Liver (tissue), 10 donors: ENCODE results near the gene ABCE1. TPM values are rescaled to one million over a fixed set of nuclear protein-coding genes. Genes with fewer than 3 reads are reported as not detected.

Experiments
- DNase-seq: peaks from one replicate; pipeline ENCODE4 v3.0.0-alpha.2; 2017; ENCODE audit warnings: low spot score
- H3K27ac ChIP-seq, 2 donors: one replicate each; pipeline ENCODE4 v1.7.0; 2013; ENCODE audit warnings: inconsistent platforms in 2 of 2, low read length in 2 of 2, control low read depth in 1 of 2, low read depth in 1 of 2, mild to moderate bottlenecking in 1 of 2
- H3K27me3 ChIP-seq, 4 donors: one replicate each; pipeline versions ENCODE4 v1.6.1 to v1.7.0; 2013; ENCODE audit warnings: low read length in 3 of 4, inconsistent platforms in 1 of 4, mild to moderate bottlenecking in 1 of 4, moderate library complexity in 1 of 4; ENCODE audit not compliant: control insufficient read depth in 4 of 4, insufficient read depth in 4 of 4
- H3K36me3 ChIP-seq, 4 donors: one replicate each; pipeline versions ENCODE4 v1.6.1 to v1.7.0; 2013; ENCODE audit warnings: low read length in 3 of 4, mild to moderate bottlenecking in 3 of 4, low read depth in 1 of 4, moderate library complexity in 1 of 4; ENCODE audit not compliant: control insufficient read depth in 4 of 4, insufficient read depth in 3 of 4
- H3K4me1 ChIP-seq, 4 donors: one replicate each; pipeline versions ENCODE4 v1.6.1 to v1.7.0; 2013; ENCODE audit warnings: low read length in 3 of 4, mild to moderate bottlenecking in 3 of 4, moderate library complexity in 1 of 4; ENCODE audit not compliant: control insufficient read depth in 4 of 4, insufficient read depth in 4 of 4
- H3K4me3 ChIP-seq, 3 donors: one replicate each; pipeline versions ENCODE4 v1.6.1 to v1.7.0; 2013; ENCODE audit warnings: low read length in 3 of 3, control low read depth in 1 of 3, low read depth in 1 of 3, mild to moderate bottlenecking in 1 of 3
- H3K9ac ChIP-seq, 2 donors: one replicate each; pipeline ENCODE4 v1.7.0; 2013; ENCODE audit warnings: low read length in 2 of 2, mild to moderate bottlenecking in 2 of 2, moderate library complexity in 2 of 2, control low read depth in 1 of 2, low read depth in 1 of 2
- H3K9me3 ChIP-seq, 4 donors: one replicate each; pipeline versions ENCODE4 v1.6.1 to v1.7.0; 2013; ENCODE audit warnings: low read length in 3 of 4; ENCODE audit not compliant: control insufficient read depth in 4 of 4
- ATF3 ChIP-seq: IDR thresholded peaks from 2 replicates; pipeline ENCODE4 v1.6.1; 2016; ENCODE audit warnings: antibody characterized with exemption
- EGR1 ChIP-seq, 2 donors: IDR thresholded peaks; 2 replicates each; pipeline ENCODE4 v1.6.1; 2016 to 2018; ENCODE audit warnings: antibody characterized with exemption in 2 of 2, low read depth in 2 of 2
- FOXA1 ChIP-seq: IDR thresholded peaks from 2 replicates; pipeline ENCODE4 v1.6.1; 2016; ENCODE audit warnings: antibody characterized with exemption
- FOXA2 ChIP-seq: IDR thresholded peaks from 2 replicates; pipeline ENCODE4 v1.6.1; 2016; ENCODE audit warnings: antibody characterized with exemption
- GABPA ChIP-seq, 2 donors: IDR thresholded peaks in 1 of 2; conservative IDR thresholded peaks in 1 of 2; 2 replicates each; pipeline ENCODE4 v1.6.1; 2016; ENCODE audit warnings: antibody characterized with exemption in 2 of 2, mild to moderate bottlenecking in 1 of 2, moderate library complexity in 1 of 2
- HNF4A ChIP-seq, 2 donors: conservative IDR thresholded peaks; 2 replicates each; pipeline ENCODE4 v1.6.1; 2016; ENCODE audit warnings: antibody characterized with exemption in 2 of 2, mild to moderate bottlenecking in 2 of 2
- HNF4G ChIP-seq: IDR thresholded peaks from 2 replicates; pipeline ENCODE4 v1.6.1; 2016; ENCODE audit warnings: antibody characterized with exemption
- JUND ChIP-seq, 2 donors: IDR thresholded peaks; 2 replicates each; pipeline ENCODE4 v1.6.1; 2016; ENCODE audit warnings: antibody characterized with exemption in 2 of 2
- MAX ChIP-seq: IDR thresholded peaks from 2 replicates; pipeline ENCODE4 v1.6.1; 2016; ENCODE audit warnings: antibody characterized with exemption
- RAD21 ChIP-seq, 2 donors: IDR thresholded peaks; 2 replicates each; pipeline ENCODE4 v1.6.1; 2016; ENCODE audit warnings: antibody characterized with exemption in 2 of 2, mild to moderate bottlenecking in 2 of 2
- REST ChIP-seq: IDR thresholded peaks from 2 replicates; pipeline ENCODE4 v1.6.1; 2016; ENCODE audit warnings: antibody characterized with exemption, mild to moderate bottlenecking
- RXRA ChIP-seq, 2 donors: IDR thresholded peaks; 2 replicates each; pipeline ENCODE4 v1.6.1; 2017 to 2018; ENCODE audit warnings: antibody characterized with exemption in 2 of 2, mild to moderate bottlenecking in 1 of 2
- SP1 ChIP-seq: IDR thresholded peaks from 2 replicates; pipeline ENCODE4 v1.6.1; 2018; ENCODE audit warnings: antibody characterized with exemption, mild to moderate bottlenecking
- TAF1 ChIP-seq: conservative IDR thresholded peaks from 2 replicates; pipeline ENCODE4 v1.6.1; 2016; ENCODE audit warnings: antibody characterized with exemption, mild to moderate bottlenecking
- YY1 ChIP-seq: IDR thresholded peaks from 2 replicates; pipeline ENCODE4 v1.6.1; 2016; ENCODE audit warnings: antibody characterized with exemption, mild to moderate bottlenecking
- ZBTB33 ChIP-seq: IDR thresholded peaks from 2 replicates; pipeline ENCODE4 v1.6.1; 2016; ENCODE audit warnings: antibody characterized with exemption
- WGBS: extraction: QIAGEN DNeasy Blood & Tissue Kit; methylation state at CpG from one replicate; pipeline ENCODE4 v1.1.7; 2013; 5-methylcytosine and 5-hydroxymethylcytosine counted together
- polyA plus RNA-seq, 2 donors: library from polyadenylated mRNA; stranded (reverse) in 1 of 2; unstranded in 1 of 2; fragments of 200-250 nt in 1 of 2; fragments of >200 nt in 1 of 2; fragmentation: Nextera tagmentation in 1 of 2; extraction: Ambion mirVana in 1 of 2; gene quantifications; one replicate each; pipeline versions ENCODE4 v1.2.1 to v1.2.3, GENCODE V29; 2013 to 2015
- small RNA-seq: library from RNA; depleted of rRNA; stranded (forward); fragments of <200 nt; gene quantifications from one replicate; pipeline ENCODE3, GENCODE V24; 2014
- total RNA-seq, 2 donors: library from RNA; depleted of rRNA; stranded (reverse); fragments of >200 nt; gene quantifications; one replicate each; pipeline ENCODE4 v1.2.3, GENCODE V29; 2014
- donor health status: healthy.
- donor health status: healthy.
- donor health status: healthy.
- donor health status: healthy.
- donor health status: healthy.

Gene ABCE1
- total and polyA plus RNA-seq, 4 donors, result 12.7 to 59.8 (median 31.0) TPM

- Histone ChIP-seq H3K9ac (peak overlapping the region; percentile 93 to 99), H3K4me1 (peaks cover 14 to 25% (median 19%) of the 10 kb centered on the region in 4 donors), H3K27me3 (no peaks in the 10 kb centered on the region), H3K9me3 (no peaks in the 10 kb centered on the region), H3K4me3 (peak overlapping the region; percentile 86 to 89 (median 87)), H3K27ac (peak overlapping the region; percentile 98 to 99), H3K36me3 (peaks cover 0 to 7% (median 3%) of the 10 kb centered on the region in 4 donors)
- no peak for TF ChIP-seq JUND (IDR thresholded peaks at IDR 0.05)
- peak; percentile 42 to 54 for TF ChIP-seq RXRA (IDR thresholded peaks at IDR 0.05)
- TF ChIP-seq HNF4A (conservative IDR thresholded peaks at IDR 0.05), result peak in 1 of 2 donors; percentile 25
- WGBS, result 7% methylated on average over 9 of the region's 9 CpGs
- DNase-seq, result no peak
These were observed 79.9 kb downstream of the ABCE1 start for GRCh38 chr4:145177906-145178538.

GRCh38 chr4:145178740-145179280, 80.7 kb downstream of the ABCE1 start:
- peak; percentile 41 for DNase-seq
- Histone ChIP-seq H3K4me1 (peaks cover 12 to 25% (median 19%) of the 10 kb centered on the region in 4 donors), H3K27me3 (no peaks in the 10 kb centered on the region), H3K4me3 (peak overlapping the region; percentile 86 to 89 (median 87)), H3K9ac (peak overlapping the region; percentile 93 to 99), H3K36me3 (peaks cover 0 to 6% (median under 1%) of the 10 kb centered on the region in 4 donors), H3K27ac (peak overlapping the region; percentile 98 to 99), H3K9me3 (no peaks in the 10 kb centered on the region)
- TF ChIP-seq SP1 (no peak), TAF1 (no peak), REST (no peak), RAD21 (IDR thresholded peaks at IDR 0.05) (no peak), MAX (no peak), EGR1 (IDR thresholded peaks at IDR 0.05; ENCODE audit: low read depth in 2 of 2) (no peak), ZBTB33 (no peak), ATF3 (no peak), HNF4A (conservative IDR thresholded peaks at IDR 0.05) (no peak), FOXA2 (no peak), GABPA (IDR thresholded peaks at IDR 0.05 in 1 of 2, conservative IDR thresholded peaks at IDR 0.05 in 1 of 2) (no peak), YY1 (no peak), HNF4G (no peak), JUND (IDR thresholded peaks at IDR 0.05) (no peak), RXRA (IDR thresholded peaks at IDR 0.05) (no peak), FOXA1 (no peak)
- WGBS, result 2% methylated on average over 5 of the region's 5 CpGs

Small RNA genes within 50 kb of the gene (small RNA-seq; reads per million reads assigned to genes)
- gene RF00019, result not detected

Other genes with a start within 250 kb of the ABCE1 start
- gene ANAPC10, start 115 bp upstream of the ABCE1 start, total RNA-seq, result 10 to 100 TPM; 13.6 to 16.1 TPM
- gene ANAPC10, start 115 bp upstream of the ABCE1 start, polyA plus RNA-seq, result 10 to 100 TPM in 1 of 2 donors, 1 to 10 TPM in 1; 6.2 to 15.5 TPM
- 10 to 100 TPM; 16.0 to 27.5 TPM for gene OTUD4, start 82.3 kb downstream of the ABCE1 start, total RNA-seq
- gene OTUD4, start 82.3 kb downstream of the ABCE1 start, polyA plus RNA-seq, result 1 to 10 TPM; 5.3 to 7.2 TPM